Adrenal gland (tissue), 5 donors: ENCODE data around the gene FREM2.

Source experiments
- CTCF ChIP-seq, 6 experiments: fragments of 450-650 bp in 4 of 6; fragments of 200-600 bp in 2 of 6; sonication (generic) in 1 of 6; IDR thresholded peaks; 1 replicate in 5 of 6; 2 replicates in 1 of 6; pipeline versions ENCODE4 v1.5.1 to v1.8.0; 2016 to 2021; ENCODE audit warnings: antibody characterized with exemption in 6 of 6, mild to moderate bottlenecking in 2 of 6, moderate library complexity in 1 of 6
- POLR2A ChIP-seq, 2 donors: fragments of 450-650 bp; IDR thresholded peaks; one replicate each; pipeline ENCODE4 v1.6.1; 2017; ENCODE audit warnings: antibody characterized with exemption in 2 of 2, mild to moderate bottlenecking in 2 of 2, moderate library complexity in 1 of 2
- donor health status: DM: no; HTN: no; CAD: no.

GRCh38 chr13:38856065-38856464 lies 169.2 kb downstream of the FREM2 start:
- TF ChIP-seq POLR2A (IDR thresholded peaks at IDR 0.05), result no peak
- no peak for TF ChIP-seq CTCF (IDR thresholded peaks at IDR 0.05)
